HT1080 (cell line): ENCODE results near the gene SMPD1. TPM values are rescaled to one million over a fixed set of nuclear protein-coding genes. Genes with fewer than 3 reads are reported as not detected.
A peak's percentile ranks its signal among the peaks of the same experiment; 100 is the strongest.

Experiments
- DNase-seq: peaks from one replicate; pipeline ENCODE4 v3.0.0-alpha.2; 2015; ENCODE audit warnings: low read depth
- total RNA-seq: library from RNA; depleted of rRNA; stranded (reverse); fragments of >200 nt; shearing (Covaris generic); gene quantifications from 2 replicates; pipeline ENCODE4 v1.2.3, GENCODE V29; 2014

SMPD1 gene
- total RNA-seq, 1 experiment from 2014 or later, result 30.8 TPM

- DNase-seq, result no peak
Measured at GRCh38 chr11:6410695-6411430, 20.6 kb downstream of the SMPD1 start.

GRCh38 chr11:6411594-6412031 lies 21.3 kb downstream of the SMPD1 start:
- no peak for DNase-seq

- no peak for DNase-seq
Measured at GRCh38 chr11:6413791-6414201, 23.5 kb downstream of the SMPD1 start.

- DNase-seq, result peak; percentile 21
Measured at GRCh38 chr11:6414874-6415328, 24.6 kb downstream of the SMPD1 start.

GRCh38 chr11:6415797-6416196 lies 25.5 kb downstream of the SMPD1 start:
- no peak for DNase-seq

- DNase-seq, result no peak
Measured at GRCh38 chr11:6417907-6418556, 27.8 kb downstream of the SMPD1 start.

GRCh38 chr11:6418557-6419008 lies 28.3 kb downstream of the SMPD1 start:
- no peak for DNase-seq

- no peak for DNase-seq
Measured at GRCh38 chr11:6419009-6419631, 28.8 kb downstream of the SMPD1 start, which contains the start of gene APBB1. TSS of gene APBB1 (minus strand) at chr11:6419094. CDS start at chr11:6411347, 7,747 bp downstream.

GRCh38 chr11:6420677-6421076 lies 30.4 kb downstream of the SMPD1 start:
- no peak for DNase-seq

GRCh38 chr11:6427516-6427915 lies 37.2 kb downstream of the SMPD1 start:
- no peak for DNase-seq

GRCh38 chr11:6431861-6432260 lies 41.6 kb downstream of the SMPD1 start:
- DNase-seq, result peak; percentile 84

GRCh38 chr11:6433998-6434660 lies 43.9 kb downstream of the SMPD1 start:
- DNase-seq, result no peak

GRCh38 chr11:6437423-6437822 lies 47.1 kb downstream of the SMPD1 start:
- DNase-seq, result no peak

GRCh38 chr11:6437993-6438392 lies 47.7 kb downstream of the SMPD1 start:
- no peak for DNase-seq

- DNase-seq, result peak; percentile 42
Measured at GRCh38 chr11:6438979-6439571, 48.8 kb downstream of the SMPD1 start.

- DNase-seq, result no peak
Measured at GRCh38 chr11:6440906-6441358, 50.7 kb downstream of the SMPD1 start, which contains the start of gene HPX. TSS of gene HPX (minus strand) at chr11:6440987. CDS start at chr11:6440963, 24 bp downstream.

GRCh38 chr11:6442441-6442840 lies 52.2 kb downstream of the SMPD1 start:
- DNase-seq, result no peak

- DNase-seq, result peak; percentile 53
Measured at GRCh38 chr11:6443269-6444003, 53.2 kb downstream of the SMPD1 start.
